Stimulated activated CD4-positive, alpha-beta T cell treated with anti-CD3 and anti-CD28 coated beads, Interleukin-2, amount 100 ng/mL, for 48 hours (primary cell): Measurements from ENCODE around the gene OPRM1.

Experiments
- DNase-seq, 2 donors: peaks; one replicate each; pipeline ENCODE4 v3.0.0-alpha.2; 2020

The OPRM1 gene

DNA sequence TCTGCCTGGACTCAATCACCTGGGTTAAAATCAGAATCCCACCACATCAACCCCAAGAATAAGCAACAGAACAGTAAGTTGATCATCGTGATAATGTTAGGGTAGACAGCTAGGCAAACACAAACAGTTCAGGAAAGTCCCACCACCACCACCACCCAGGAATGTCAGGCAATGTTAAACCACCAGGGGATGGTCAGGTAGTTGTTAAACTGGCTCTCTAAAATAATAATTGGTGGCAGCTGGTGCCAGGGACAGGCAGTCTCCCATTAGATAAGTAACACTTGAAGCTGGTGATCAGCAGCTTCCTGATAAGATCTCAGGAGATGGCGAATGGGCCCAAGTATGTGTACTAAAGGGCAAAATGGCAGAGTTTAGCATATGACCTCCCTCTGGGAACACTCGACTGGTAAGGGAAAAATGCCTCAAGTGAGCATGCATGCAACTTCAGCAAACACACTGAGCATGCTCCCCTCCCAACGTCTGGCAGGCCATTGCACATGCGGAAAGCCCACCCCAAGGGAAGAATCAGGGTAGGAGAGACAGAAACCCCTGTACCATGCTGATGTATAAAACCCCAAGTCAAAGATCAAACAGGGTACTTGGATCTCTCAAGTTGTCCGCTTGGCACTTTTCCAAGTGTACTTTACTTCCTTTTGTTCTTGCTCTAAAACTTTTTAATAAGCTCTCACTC, 250.9 kb downstream of the OPRM1 start:
- no peak for DNase-seq

DNA sequence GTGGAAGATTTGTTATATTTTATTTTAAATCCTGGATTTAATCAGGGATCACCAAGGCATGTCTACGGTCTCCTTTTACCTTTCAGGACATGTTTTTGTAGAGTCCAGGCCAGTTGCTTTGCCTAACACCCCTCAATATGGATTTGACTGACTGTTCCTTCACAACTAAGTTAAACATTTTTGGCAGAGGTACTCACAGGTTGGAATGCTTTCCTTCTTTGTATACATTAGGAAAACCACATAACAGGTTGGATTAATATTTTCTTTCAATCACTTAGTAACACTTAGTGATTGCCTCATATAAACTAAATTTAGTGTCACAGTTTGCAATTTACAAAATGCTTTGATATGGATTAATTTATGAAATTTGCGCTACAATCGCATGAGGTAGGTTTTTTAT, 253.0 kb downstream of the OPRM1 start:
- no peak for DNase-seq

DNA sequence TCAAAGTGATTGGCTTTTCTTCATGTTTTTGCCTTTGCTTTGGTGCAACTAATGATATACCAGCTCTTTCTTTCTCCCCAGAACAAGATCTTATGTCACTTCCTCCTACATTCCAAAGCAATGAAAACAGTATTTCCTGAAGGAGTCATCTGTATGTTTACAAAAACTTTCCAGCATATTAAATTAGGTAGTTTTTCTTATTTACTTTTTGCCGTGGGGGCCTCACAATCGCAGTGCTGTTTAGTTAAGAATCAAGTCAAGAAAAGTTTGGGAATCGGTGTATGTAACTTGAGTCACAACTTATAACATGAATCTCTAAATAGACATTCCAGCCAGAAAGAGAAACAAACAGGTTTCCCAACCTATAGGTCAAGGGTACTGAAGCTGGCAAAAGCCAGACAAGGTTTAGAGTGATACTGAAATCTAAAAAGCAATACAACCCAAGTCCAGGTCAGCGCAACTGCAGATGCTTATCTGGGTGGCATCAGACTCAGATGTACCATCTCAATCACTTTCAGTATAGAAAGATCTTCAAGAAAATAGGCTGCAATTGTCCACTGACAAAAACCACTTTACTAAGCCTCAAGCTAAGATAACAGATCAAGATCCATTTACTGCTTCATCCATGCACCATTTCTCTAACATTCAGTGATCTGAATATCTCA, 253.9 kb downstream of the OPRM1 start:
- DNase-seq, result no peak

DNA sequence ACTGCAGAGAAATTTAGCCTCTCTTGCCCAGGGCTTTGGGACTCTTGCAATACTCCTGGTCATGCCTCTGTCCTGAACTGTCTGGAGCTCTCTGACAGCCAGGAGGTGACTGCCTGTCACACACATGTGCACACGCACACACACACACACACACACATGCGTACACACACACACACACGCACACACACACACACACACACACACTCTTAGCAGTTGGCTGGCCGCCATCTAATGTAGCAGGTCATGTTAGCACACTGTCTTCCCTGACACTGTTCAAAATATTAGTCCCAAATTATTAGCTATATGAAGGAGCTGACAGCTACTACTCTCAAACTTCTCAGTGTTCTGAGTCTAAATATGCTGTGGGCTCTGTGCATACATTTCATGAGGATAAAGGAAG, 256.7 kb downstream of the OPRM1 start:
- no peak for DNase-seq
